H1 (cell line): ENCODE data around the gene GPR157. TPM values are rescaled to one million over a fixed set of nuclear protein-coding genes. Genes with fewer than 3 reads are reported as not detected.

ENCODE experiments used
- CTCF ChIA-PET: fragments of 300-600 bp; sonication (Branson Sonifier 250); formaldehyde crosslinking; loops from one replicate; lab custom pipeline; 2021; ENCODE audit not compliant: partially characterized antibody; lab: Charles Lee
- POLR2A ChIA-PET: fragments of 300-600 bp; sonication (Branson Sonifier 250); formaldehyde crosslinking; loops from one replicate; lab custom pipeline; 2021; ENCODE audit warnings: inconsistent platforms; ENCODE audit not compliant: partially characterized antibody; lab: Charles Lee
- DNase-seq, 2 experiments: peaks; one replicate each; pipeline versions ENCODE4 v3.0.0 to v3.0.0-alpha.2; 2010 to 2022; ENCODE audit warnings: low spot score in 2 of 2, low read depth in 1 of 2, mixed read lengths in 1 of 2
- FAIRE-seq: peaks from 2 replicates; lab custom pipeline; 2011; peaks lifted over from hg19 to GRCh38; lab: Jason Lieb, UNC
- H2AFZ ChIP-seq: 2 replicates; pipeline ENCODE4 v1.8.1; 2012; ENCODE audit warnings: low read length, inconsistent platforms
- H2AK5ac ChIP-seq: 2 replicates; pipeline ENCODE4 v1.6.1; 2013; ENCODE audit warnings: low read depth, low read length
- H2BK120ac ChIP-seq: replicated peaks from 2 replicates; pipeline ENCODE3; 2013; ENCODE audit warnings: low read depth, low read length, inconsistent platforms
- H2BK12ac ChIP-seq: 2 replicates; pipeline ENCODE4 v1.6.1; 2013; ENCODE audit warnings: low read depth, low read length
- H2BK15ac ChIP-seq: 2 replicates; pipeline ENCODE4 v1.6.1; 2013; ENCODE audit warnings: low read length
- H2BK20ac ChIP-seq: 2 replicates; pipeline ENCODE4 v1.6.1; 2013; ENCODE audit warnings: low read length
- H2BK5ac ChIP-seq: 2 replicates; pipeline ENCODE4 v1.6.1; 2013; ENCODE audit warnings: low read depth, low read length
- H3K14ac ChIP-seq: 2 replicates; pipeline ENCODE4 v1.6.1; 2013; ENCODE audit warnings: inconsistent platforms; ENCODE audit not compliant: insufficient read length
- H3K18ac ChIP-seq: 2 replicates; pipeline ENCODE4 v1.6.1; 2013; ENCODE audit warnings: low read length; ENCODE audit errors: extremely low read depth
- H3K23ac ChIP-seq: 2 replicates; pipeline ENCODE4 v1.6.1; 2013; ENCODE audit warnings: inconsistent platforms; ENCODE audit not compliant: insufficient read length
- H3K23me2 ChIP-seq: 2 replicates; pipeline ENCODE4 v1.6.1; 2013; ENCODE audit warnings: low read depth, low read length
- H3K27ac ChIP-seq: 2 replicates; pipeline ENCODE4 v1.6.1; 2011; ENCODE audit warnings: low read depth, low read length, inconsistent platforms
- H3K27me3 ChIP-seq, 4 experiments: replicated peaks in 1 of 4; 1 replicate in 1 of 4; 2 replicates in 3 of 4; pipeline versions ENCODE4 v1.6.1 to v1.8.1; 2011 to 2013; ENCODE audit warnings: low read length in 3 of 4, mild to moderate bottlenecking in 3 of 4, inconsistent platforms in 2 of 4, mixed read lengths in 2 of 4, moderate library complexity in 1 of 4; ENCODE audit not compliant: control insufficient read depth in 3 of 4, insufficient read depth in 3 of 4; ENCODE audit errors: extremely low read depth in 1 of 4
- H3K36me3 ChIP-seq, 4 experiments: 2 replicates each; pipeline versions ENCODE4 v1.6.1 to v1.8.1; 2011 to 2013; ENCODE audit warnings: mild to moderate bottlenecking in 4 of 4, low read length in 3 of 4, moderate library complexity in 2 of 4, control low read depth in 1 of 4, inconsistent platforms in 1 of 4; ENCODE audit not compliant: insufficient read depth in 4 of 4, control insufficient read depth in 2 of 4
- H3K4ac ChIP-seq: replicated peaks from 2 replicates; pipeline ENCODE3; 2013; ENCODE audit warnings: low read length, low read depth, mixed read lengths, inconsistent platforms; ENCODE audit not compliant: insufficient read length
- H3K4me1 ChIP-seq, 4 experiments: replicated peaks in 1 of 4; 1 replicate in 1 of 4; 2 replicates in 3 of 4; pipeline versions ENCODE4 v1.6.1 to v1.8.1; 2011 to 2013; ENCODE audit warnings: low read length in 3 of 4, inconsistent platforms in 2 of 4, mixed read lengths in 1 of 4; ENCODE audit not compliant: insufficient read depth in 4 of 4, control insufficient read depth in 3 of 4
- H3K4me2 ChIP-seq, 2 experiments: 2 replicates each; pipeline versions ENCODE4 v1.6.1 to v1.8.1; 2011 to 2013; ENCODE audit warnings: low read depth in 2 of 2, low read length in 2 of 2, control low read depth in 1 of 2, inconsistent platforms in 1 of 2, mild to moderate bottlenecking in 1 of 2; ENCODE audit not compliant: insufficient read depth in 1 of 2
- H3K4me3 ChIP-seq, 4 experiments: fragments of 200-600, 300-600 bp in 1 of 4; sonication (generic), shearing (Covaris generic), sonication (Bioruptor Twin) in 1 of 4; 2 replicates each; pipeline versions ENCODE4 v1.5.1 to v1.8.1; 2011 to 2016; ENCODE audit warnings: low read length in 4 of 4, low read depth in 3 of 4, control low read depth in 2 of 4, inconsistent platforms in 2 of 4, mild to moderate bottlenecking in 2 of 4, mixed read lengths in 1 of 4, moderate library complexity in 1 of 4; ENCODE audit not compliant: insufficient read depth in 2 of 4; ENCODE audit errors: extremely low read depth in 1 of 4
- H3K56ac ChIP-seq: replicated peaks from 2 replicates; pipeline ENCODE3; 2013; ENCODE audit warnings: low read depth, mild to moderate bottlenecking, mixed read lengths, low read length, inconsistent platforms; ENCODE audit not compliant: insufficient read length
- H3K79me1 ChIP-seq: 2 replicates; pipeline ENCODE4 v1.6.1; 2013; ENCODE audit warnings: low read depth, low read length, control low read depth
- H3K79me2 ChIP-seq, 2 experiments: 2 replicates each; pipeline versions ENCODE4 v1.6.1 to v1.8.1; 2012 to 2013; ENCODE audit warnings: low read length in 2 of 2, mild to moderate bottlenecking in 2 of 2, inconsistent platforms in 1 of 2; ENCODE audit not compliant: insufficient read depth in 2 of 2, control insufficient read depth in 1 of 2
- H3K9ac ChIP-seq, 4 experiments: replicated peaks in 1 of 4; 1 replicate in 1 of 4; 2 replicates in 3 of 4; pipeline versions ENCODE4 v1.6.1 to v1.8.1; 2011 to 2013; ENCODE audit warnings: low read depth in 3 of 4, low read length in 3 of 4, control low read depth in 2 of 4, mild to moderate bottlenecking in 2 of 4, moderate library complexity in 2 of 4, inconsistent platforms in 1 of 4; ENCODE audit errors: extremely low read depth in 1 of 4
- H3K9me3 ChIP-seq, 2 experiments: 2 replicates each; pipeline versions ENCODE4 v1.6.1 to v1.8.1; 2012 to 2013; ENCODE audit warnings: mild to moderate bottlenecking in 2 of 2, moderate library complexity in 2 of 2, control low read depth in 1 of 2, inconsistent platforms in 1 of 2, low read depth in 1 of 2, low read length in 1 of 2, mixed read lengths in 1 of 2; ENCODE audit not compliant: insufficient read depth in 2 of 2
- H4K20me1 ChIP-seq, 2 experiments: replicated peaks in 1 of 2; 2 replicates each; pipeline versions ENCODE3 to v1.8.1; 2011 to 2013; ENCODE audit warnings: inconsistent platforms in 2 of 2, low read length in 2 of 2, mild to moderate bottlenecking in 1 of 2; ENCODE audit not compliant: insufficient read depth in 2 of 2, control insufficient read depth in 1 of 2
- H4K5ac ChIP-seq: 2 replicates; pipeline ENCODE4 v1.6.1; 2013; ENCODE audit warnings: low read length, low read depth, mixed read lengths, inconsistent platforms; ENCODE audit not compliant: insufficient read length
- H4K8ac ChIP-seq: 2 replicates; pipeline ENCODE4 v1.8.0; 2013; ENCODE audit warnings: mild to moderate bottlenecking, moderate library complexity, low read length, inconsistent platforms; ENCODE audit not compliant: insufficient read depth; ENCODE audit errors: extremely low read depth
- H4K91ac ChIP-seq: replicated peaks from 2 replicates; pipeline ENCODE3; 2013; ENCODE audit warnings: low read length, mixed read lengths, inconsistent platforms; ENCODE audit not compliant: insufficient read length
- ATF3 ChIP-seq: IDR thresholded peaks from 2 replicates; pipeline ENCODE4 v1.6.1; 2011; ENCODE audit warnings: low read depth, mild to moderate bottlenecking, low read length; ENCODE audit not compliant: insufficient read depth
- BACH1 ChIP-seq: IDR thresholded peaks from 2 replicates; pipeline ENCODE4 v1.6.1; 2012; ENCODE audit warnings: low read length, improper control_type of control experiment
- CTBP2 ChIP-seq: IDR thresholded peaks from 2 replicates; pipeline ENCODE4 v1.7.0; 2011; ENCODE audit warnings: borderline replicate concordance, mild to moderate bottlenecking, moderate library complexity, mixed read lengths, low read length; ENCODE audit not compliant: insufficient read depth, insufficient read length
- HDAC6 ChIP-seq: IDR thresholded peaks from one replicate; pipeline ENCODE4 v1.7.1; 2012; ENCODE audit warnings: low read depth, mild to moderate bottlenecking, inconsistent platforms, low read length, moderate library complexity
- KDM4A ChIP-seq: IDR thresholded peaks from one replicate; pipeline ENCODE4 v1.7.1; 2012; ENCODE audit warnings: low read depth, mild to moderate bottlenecking, moderate library complexity, low read length, inconsistent platforms; ENCODE audit not compliant: severe bottlenecking
- RNF2 ChIP-seq: fragments of 200-900, 300-1000 bp; sonication (generic); IDR thresholded peaks from 2 replicates; pipeline ENCODE4 v1.7.1; 2016; ENCODE audit warnings: borderline replicate concordance, low read depth, mild to moderate bottlenecking, antibody characterized with exemption, low read length; ENCODE audit not compliant: poor library complexity, severe bottlenecking; ENCODE audit errors: missing control alignments
- SAP30 ChIP-seq: fragments of 300-600 bp; sonication (generic); IDR thresholded peaks from 2 replicates; pipeline ENCODE4 v1.7.1; 2012; ENCODE audit warnings: low read length, moderate library complexity, mild to moderate bottlenecking, inconsistent platforms; ENCODE audit not compliant: insufficient read depth, insufficient replicate concordance
- SIN3A ChIP-seq, 2 experiments: IDR thresholded peaks in 1 of 2; conservative IDR thresholded peaks in 1 of 2; 2 replicates each; pipeline ENCODE4 v1.6.1; 2011 to 2012; ENCODE audit warnings: low read length in 2 of 2, improper control_type of control experiment in 1 of 2, low read depth in 1 of 2, mild to moderate bottlenecking in 1 of 2
- WGBS, 2 experiments: shearing (Covaris generic) in 1 of 2; methylation state at CpG; one replicate each; pipeline versions ENCODE4 v1.1.6 to v1.1.7; 2013 to 2015; ENCODE audit warnings: low lambda C conversion rate in 2 of 2, mixed read lengths in 2 of 2, inconsistent platforms in 1 of 2, low coverage in 1 of 2, missing lambda C conversion rate in 1 of 2; ENCODE audit not compliant: insufficient replicate concordance in 2 of 2, insufficient coverage in 1 of 2, insufficient read length in 1 of 2; ENCODE audit errors: extremely low coverage in 1 of 2, missing lambda C conversion rate in 1 of 2; 5-methylcytosine and 5-hydroxymethylcytosine counted together
- polyA plus RNA-seq, 7 experiments: library from polyadenylated mRNA; depleted of rRNA in 3 of 7; stranded (reverse) in 5 of 7; unstranded in 2 of 7; fragments of >200 nt in 5 of 7; fragments of 200-250 nt in 2 of 7; gene quantifications; 1 replicate in 5 of 7; 2 replicates in 1 of 7; 4 replicates in 1 of 7; pipeline versions ENCODE4 v1.2.1 to v1.2.3, GENCODE V29; 2011 to 2013; ENCODE audit warnings: missing spikeins in 2 of 7, mixed read lengths in 2 of 7
- total RNA-seq: library from RNA; stranded (reverse); fragmentation: NEBNext Ultra II Directional; extraction: Animal tissue kit (Norgen Biotek cat#: 25700); gene quantifications from 2 replicates; pipeline ENCODE4 v1.2.1, GENCODE V29; 2021

Gene GPR157
- total and polyA plus RNA-seq, 2 of the 8 experiments (the other 6 are each of a cell fraction or from before 2014, with no cell fraction given): 1.0 to 11.0 TPM

DNA sequence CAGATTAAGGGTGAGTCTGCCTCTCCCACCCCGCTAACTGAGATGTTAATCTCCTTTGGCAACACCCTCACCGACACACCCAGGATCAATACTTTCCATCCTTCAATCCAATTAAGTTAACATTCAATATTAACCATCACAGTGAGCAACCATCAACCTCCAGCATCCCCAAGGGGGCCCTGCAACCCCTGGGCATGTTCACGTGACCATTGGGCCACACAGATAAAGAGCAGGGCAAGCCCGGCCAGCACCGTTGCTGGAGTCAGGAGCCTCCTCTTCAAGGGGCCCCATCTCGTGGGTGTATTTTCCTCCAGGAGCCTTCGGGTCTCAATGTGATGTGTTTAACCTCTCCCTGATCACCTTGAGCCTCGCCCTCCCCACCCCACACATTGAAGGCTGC lies 8.0 kb upstream of the GPR157 start:
- Histone ChIP-seq H4K8ac (peak overlapping the region; percentile 41; the same call in 1 of the 2 replicates), H2BK15ac (no peak overlapping the region), H3K4me1 (no peaks in the 10 kb centered on the region), H4K5ac (no peak overlapping the region), H2AK5ac (no peak overlapping the region), H3K79me2 (no peaks in the 10 kb centered on the region), H2BK5ac (no peak overlapping the region), H3K4ac (no peak overlapping the region), H2BK20ac (no peak overlapping the region), H4K91ac (no peak overlapping the region), H3K23ac (no peak overlapping the region), H3K4me2 (no peak overlapping the region), H3K9me3 (no peaks in the 10 kb centered on the region), H4K20me1 (peaks cover 0 to 2% of the 10 kb centered on the region in 2 experiments), H3K36me3 (no peaks in the 10 kb centered on the region), H3K9ac (no peak overlapping the region), H3K14ac (no peak overlapping the region), H3K4me3 (no peak overlapping the region), H3K56ac (no peak overlapping the region), H3K18ac (no peak overlapping the region), H3K27ac (no peak overlapping the region), H3K23me2 (no peaks in the 10 kb centered on the region), H2BK120ac (no peak overlapping the region), H3K79me1 (no peaks in the 10 kb centered on the region), H2BK12ac (no peak overlapping the region), H2AFZ (no peak overlapping the region), H3K27me3 (no peaks in the 10 kb centered on the region)
- TF ChIP-seq ATF3 (no peak), CTBP2 (no peak), BACH1 (no peak), SAP30 (no peak), HDAC6 (no peak), SIN3A (conservative IDR thresholded peaks at IDR 0.05 in 1 of 2, IDR thresholded peaks at IDR 0.05 in 1 of 2; ENCODE audit: low read depth in 1 of 2, low read length in 2 of 2) (no peak), KDM4A (no peak), RNF2 (no peak)
- no peak for FAIRE-seq
- no peak for DNase-seq
- 78% methylated on average over 8 of the region's 8 CpGs; no CpG with 5 or more reads in 1 of the 2 experiments for WGBS, 2 experiments
- ChIA-PET POLR2A (no interaction called here), CTCF (interaction anchor here (1.6 to 2.2 kb wide), 2 partner anchors 25 to 52 kb away, joined by 5 to 8 read pairs; no protein-coding TSS in a partner anchor)
